Kidney (tissue), 14 donors: Measurements from ENCODE around the gene COL25A1. TPM values are rescaled to one million over a fixed set of nuclear protein-coding genes. Genes with fewer than 3 reads are reported as not detected.

Experiments used
- DNase-seq, 5 donors: peaks; one replicate each; pipeline ENCODE4 v3.0.0-alpha.2; 2013 to 2020
- FAIRE-seq: peaks from 2 replicates; lab custom pipeline; 2012; peaks lifted over from hg19 to GRCh38; lab: Jason Lieb, UNC
- H3K27ac ChIP-seq, 2 donors: one replicate each; pipeline ENCODE4 v1.7.0; 2013; ENCODE audit warnings: low read depth in 2 of 2, low read length in 2 of 2, inconsistent platforms in 1 of 2
- H3K27me3 ChIP-seq: one replicate; pipeline ENCODE4 v1.7.1; 2013; ENCODE audit warnings: low read length, inconsistent platforms; ENCODE audit not compliant: control insufficient read depth, insufficient read depth
- H3K36me3 ChIP-seq, 3 donors: one replicate each; pipeline versions ENCODE4 v1.7.0 to v1.7.1; 2013; ENCODE audit warnings: low read length in 3 of 3, control low read depth in 1 of 3, inconsistent platforms in 1 of 3; ENCODE audit not compliant: insufficient read depth in 3 of 3, control insufficient read depth in 2 of 3
- H3K4me1 ChIP-seq, 3 donors: one replicate each; pipeline versions ENCODE4 v1.7.0 to v1.7.1; 2013; ENCODE audit warnings: low read length in 3 of 3, inconsistent platforms in 1 of 3, low read depth in 1 of 3; ENCODE audit not compliant: control insufficient read depth in 2 of 3, insufficient read depth in 2 of 3
- H3K4me3 ChIP-seq, 3 donors: one replicate each; pipeline versions ENCODE4 v1.7.0 to v1.8.1; 2013; ENCODE audit warnings: low read length in 3 of 3, control low read depth in 1 of 3, inconsistent platforms in 1 of 3
- H3K9ac ChIP-seq, 3 donors: one replicate each; pipeline versions ENCODE4 v1.7.0 to v1.7.1; 2013; ENCODE audit warnings: low read length in 3 of 3, control low read depth in 1 of 3, inconsistent platforms in 1 of 3
- H3K9me3 ChIP-seq, 3 donors: one replicate each; pipeline versions ENCODE4 v1.7.0 to v1.7.1; 2013; ENCODE audit warnings: low read length in 3 of 3, control low read depth in 1 of 3, inconsistent platforms in 1 of 3; ENCODE audit not compliant: control insufficient read depth in 2 of 3, insufficient read depth in 1 of 3
- CTCF ChIP-seq: IDR thresholded peaks from 3 replicates; pipeline ENCODE4 v1.5.1; 2012; ENCODE audit warnings: mild to moderate bottlenecking, moderate library complexity, borderline replicate concordance; ENCODE audit not compliant: insufficient read depth; ENCODE audit errors: extremely low read depth
- intact Hi-C: fragments of 100-400 bp; cut with DNase I; formaldehyde crosslinking; loops from one replicate; pipeline ENCODE4 v1.11.1; 2022
- polyA plus RNA-seq: library from polyadenylated mRNA; stranded (reverse); fragments of 350-450 nt; fragmentation: Illumina TruSeq; extraction: RNeasy Lipid Tissue Mini Kit (QIAGEN cat#74804); gene quantifications from one replicate; pipeline ENCODE4 v1.2.3, GENCODE V29; 2014; ENCODE audit warnings: low read depth, low replicate concordance; ENCODE audit not compliant: insufficient read depth
- total RNA-seq: library from RNA; stranded (reverse); fragmentation: NEBNext Ultra II Directional; extraction: Animal tissue kit (Norgen Biotek cat#: 25700); gene quantifications from one replicate; pipeline ENCODE4 v1.2.1, GENCODE V29; 2021
- donor health status: control.
- donor health status: control.
- donor health status: control.
- donor health status: control.
- donor health status: control.
- donor health status: DM: yes; HTN: yes; CAD: no.
- donor health status: Normal renal cell carcinoma (clear cell type).

Gene COL25A1
- total and polyA plus RNA-seq, 2 donors from 2014 or later = 0.52 to 2.3 TPM

- Histone ChIP-seq H3K4me3 (no peak overlapping the region), H3K9ac (no peak overlapping the region), H3K9me3 (no peaks in the 10 kb centered on the region), H3K4me1 (no peaks in the 10 kb centered on the region), H3K36me3 (no peaks in the 10 kb centered on the region), H3K27me3 (no peaks in the 10 kb centered on the region), H3K27ac (no peak overlapping the region)
- FAIRE-seq (no peak), DNase-seq (no peak)
- intact Hi-C loops = no loop called here
- TF ChIP-seq CTCF = no peak
Observed at GRCh38 chr4:109332926-109333464, 30.5 kb upstream of the COL25A1 start.

GRCh38 chr4:109327641-109328040 lies 25.2 kb upstream of the COL25A1 start:
- FAIRE-seq = no peak

GRCh38 chr4:109325698-109326097 lies 23.2 kb upstream of the COL25A1 start:
- intact Hi-C loops = no loop called here
- no peaks in the 10 kb centered on the region for H3K4me1 ChIP-seq
- no peak for DNase-seq

More at GRCh38 chr4:109327641-109328040, 25.2 kb upstream of the COL25A1 start:
- TF ChIP-seq CTCF = no peak
- Histone ChIP-seq H3K9ac (no peak overlapping the region), H3K27ac (no peak overlapping the region), H3K4me1 (no peaks in the 10 kb centered on the region), H3K36me3 (no peaks in the 10 kb centered on the region), H3K27me3 (no peaks in the 10 kb centered on the region), H3K9me3 (peaks cover 0 to 12% (median 0%) of the 10 kb centered on the region in 3 donors), H3K4me3 (no peak overlapping the region)
- intact Hi-C loops = no loop called here
- no peak for DNase-seq

More at GRCh38 chr4:109325698-109326097, 23.2 kb upstream of the COL25A1 start:
- H3K9me3 ChIP-seq = peaks cover 0 to 12% (median 0%) of the 10 kb centered on the region in 3 donors
- H3K9ac ChIP-seq = no peak overlapping the region
- no peak overlapping the region for H3K27ac ChIP-seq
- TF ChIP-seq CTCF = no peak
- H3K4me3 ChIP-seq = no peak overlapping the region
- no peak for FAIRE-seq
- H3K27me3 ChIP-seq = no peaks in the 10 kb centered on the region
- no peaks in the 10 kb centered on the region for H3K36me3 ChIP-seq
